HepG2 (cell line): ENCODE measurements around the gene TXNDC11. TPM values are rescaled to one million over a fixed set of nuclear protein-coding genes. Genes with fewer than 3 reads are reported as not detected.
A peak's percentile ranks its signal among the peaks of the same experiment; 100 is the strongest.

ENCODE experiments used
- AGO2 ChIP-seq: fragments of 200-400 bp; formaldehyde crosslinking; optimal IDR thresholded peaks from 2 replicates; pipeline ENCODE3; 2017; ENCODE audit warnings: mild to moderate bottlenecking, low read depth, low read length, moderate library complexity
- DRAP1 ChIP-seq: IDR thresholded peaks from 2 replicates; pipeline ENCODE4 v1.6.1; 2016; ENCODE audit warnings: missing genetic modification reagents, missing compliant biosample characterization
- EHMT2 ChIP-seq: fragments of 200-600 bp; sonication (generic); IDR thresholded peaks from 2 replicates; pipeline ENCODE4 v1.7.0; 2017; ENCODE audit warnings: antibody characterized with exemption, low read depth, low read length, borderline replicate concordance
- HMG20A ChIP-seq: IDR thresholded peaks from 2 replicates; pipeline ENCODE4 v1.6.1; 2016; ENCODE audit warnings: borderline replicate concordance
- RARA ChIP-seq: IDR thresholded peaks from 2 replicates; pipeline ENCODE4 v1.6.1; 2016; ENCODE audit warnings: missing genetic modification reagents, missing compliant biosample characterization
- RBAK ChIP-seq: sonication (generic); formaldehyde crosslinking; IDR thresholded peaks from 2 replicates; pipeline ENCODE4 v1.5.1; 2020; ENCODE audit warnings: mild to moderate bottlenecking, missing genetic modification reagents
- REPIN1 ChIP-seq: sonication (generic); formaldehyde crosslinking; IDR thresholded peaks from 2 replicates; pipeline ENCODE4 v1.8.0; 2022; ENCODE audit warnings: missing genetic modification reagents, low read depth, mild to moderate bottlenecking, borderline replicate concordance
- SATB2 ChIP-seq: sonication (generic); formaldehyde crosslinking; IDR thresholded peaks from 2 replicates; pipeline ENCODE4 v1.5.0; 2020; ENCODE audit warnings: missing genetic modification reagents
- SIN3B ChIP-seq: fragments of 150-350 bp; IDR thresholded peaks from 2 replicates; pipeline ENCODE4 v1.6.1; 2014; ENCODE audit warnings: low read length
- SP2 ChIP-seq: sonication (generic); formaldehyde crosslinking; IDR thresholded peaks from 2 replicates; pipeline ENCODE4 v1.5.1; 2020; ENCODE audit warnings: mild to moderate bottlenecking, missing genetic modification reagents
- TAF15 ChIP-seq: fragments of 200-400 bp; formaldehyde crosslinking; IDR thresholded peaks from one replicate; pipeline ENCODE4 v1.6.1; 2018; ENCODE audit warnings: mild to moderate bottlenecking, low read depth, low read length; ENCODE audit not compliant: poor library complexity, severe bottlenecking
- ZNF12 ChIP-seq: sonication (generic); formaldehyde crosslinking; IDR thresholded peaks from 2 replicates; pipeline ENCODE4 v1.5.0; 2020; ENCODE audit warnings: missing genetic modification reagents
- ZNF3 ChIP-seq: IDR thresholded peaks from 2 replicates; pipeline ENCODE4 v1.7.0; 2017; ENCODE audit warnings: inconsistent platforms
- ZNF33A ChIP-seq: sonication (generic); formaldehyde crosslinking; IDR thresholded peaks from 2 replicates; pipeline ENCODE4 v1.5.1; 2020; ENCODE audit warnings: missing genetic modification reagents, mild to moderate bottlenecking, moderate library complexity, borderline replicate concordance
- ZNF432 ChIP-seq: sonication (generic); formaldehyde crosslinking; IDR thresholded peaks from 2 replicates; pipeline ENCODE4 v1.5.0; 2020; ENCODE audit warnings: missing genetic modification reagents, mild to moderate bottlenecking, borderline replicate concordance
- ZNF501 ChIP-seq: sonication (generic); formaldehyde crosslinking; IDR thresholded peaks from 2 replicates; pipeline ENCODE4 v1.5.1; 2020; ENCODE audit warnings: mild to moderate bottlenecking, moderate library complexity, missing genetic modification reagents
- ZNF563 ChIP-seq: sonication (generic); formaldehyde crosslinking; IDR thresholded peaks from 2 replicates; pipeline ENCODE4 v1.8.0; 2022; ENCODE audit warnings: mild to moderate bottlenecking, moderate library complexity, missing genetic modification reagents
- ZNF691 ChIP-seq: sonication (generic); formaldehyde crosslinking; IDR thresholded peaks from 2 replicates; pipeline ENCODE4 v1.4.0; 2020; ENCODE audit warnings: missing genetic modification reagents, low read depth, mild to moderate bottlenecking, borderline replicate concordance
- ZNF7 ChIP-seq: IDR thresholded peaks from 2 replicates; pipeline ENCODE4 v1.6.1; 2016; ENCODE audit warnings: missing biosample characterization, missing genetic modification reagents
- polyA plus RNA-seq, 8 experiments: library from polyadenylated mRNA; depleted of rRNA in 3 of 8; stranded (reverse) in 7 of 8; unstranded in 1 of 8; fragments of >200 nt; fragmentation: Illumina TruSeq in 4 of 8; extraction: Trizol in 4 of 8; gene quantifications; 2 replicates each; pipeline versions ENCODE4 v1.2.1 to v1.2.3, GENCODE V29; 2011 to 2016; ENCODE audit warnings: low read depth in 4 of 8, missing spikeins in 1 of 8, mixed read lengths in 1 of 8; ENCODE audit not compliant: insufficient read depth in 1 of 8
- total RNA-seq, 5 experiments: library from RNA; depleted of rRNA; stranded (reverse); fragments of >200 nt; fragmentation: Illumina TruSeq; extraction: Trizol; gene quantifications; 2 replicates each; pipeline ENCODE4 v1.2.3, GENCODE V29; 2016; ENCODE audit warnings: low read depth in 1 of 5
- TF ChIP-seq, protein P1 (sequence below): sonication (generic); formaldehyde crosslinking; IDR thresholded peaks from 2 replicates; pipeline ENCODE4 v1.9.0; 2021; ENCODE audit warnings: missing genetic modification reagents, borderline replicate concordance
- TF ChIP-seq, protein P2 (sequence below): IDR thresholded peaks from 2 replicates; pipeline ENCODE4 v1.6.1; 2016; ENCODE audit warnings: mild to moderate bottlenecking

The TXNDC11 gene
- total and polyA plus RNA-seq, 2 of the 13 experiments (the other 11 are each of a cell fraction or from before 2014, with no cell fraction given), result 74.9 to 123 TPM

DNA sequence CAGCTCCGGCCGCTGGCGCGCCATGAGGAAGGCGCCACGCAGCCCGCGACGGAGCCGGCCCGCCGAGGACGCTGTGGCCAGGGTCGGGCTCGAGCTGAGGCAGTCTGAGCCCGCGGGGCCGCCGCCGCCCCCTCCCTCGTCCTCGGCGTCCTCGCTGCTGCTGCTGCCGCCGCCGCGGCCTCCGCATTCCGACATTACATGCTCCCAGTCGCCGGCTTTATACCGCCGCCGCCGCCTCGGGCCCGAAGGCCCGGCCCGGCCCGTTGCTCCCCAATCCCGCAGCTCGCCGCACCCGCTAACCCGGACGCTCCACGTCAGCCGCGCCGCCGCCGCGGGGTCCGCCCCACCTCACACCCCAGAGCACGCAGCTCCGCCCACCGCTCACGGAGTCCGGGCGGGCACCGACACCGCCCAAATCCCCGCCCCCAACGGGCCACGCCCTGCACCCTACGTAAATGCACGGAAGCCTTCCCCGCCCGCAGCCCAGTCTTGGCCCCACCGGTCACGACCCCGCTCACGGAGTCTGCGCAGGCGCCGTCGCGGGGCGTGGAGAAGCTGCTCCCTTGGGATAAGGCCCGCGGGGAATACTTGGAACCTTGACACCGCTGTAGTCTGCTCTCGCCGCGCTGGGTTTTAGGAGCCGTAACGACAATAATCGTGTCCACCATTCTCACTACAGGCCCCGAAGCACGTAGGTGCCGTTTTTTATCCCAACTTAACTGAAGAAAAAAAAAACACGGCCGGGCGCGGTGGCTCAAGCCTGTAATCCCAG, at the start of gene TXNDC11 (continued):
- no peak; the same call in 1 of the 2 replicates for TF ChIP-seq ZNF12 (CRISPR knock-in tag)
- peak; percentile 42; the same call in 1 of the 2 replicates for TF ChIP-seq SIN3B
- TF ChIP-seq EHMT2, result no peak
- TF ChIP-seq ZNF691 (CRISPR knock-in tag), result peak; percentile 80; the same call in 1 of the 2 replicates
- peak; percentile 78; the same call in 1 of the 2 replicates for TF ChIP-seq REPIN1 (CRISPR knock-in tag)
- TF ChIP-seq ZNF33A (CRISPR knock-in tag), result peak; percentile 55; the same call in 1 of the 2 replicates
- no peak for TF ChIP-seq SATB2 (CRISPR knock-in tag)
- TF ChIP-seq, protein P1, sequence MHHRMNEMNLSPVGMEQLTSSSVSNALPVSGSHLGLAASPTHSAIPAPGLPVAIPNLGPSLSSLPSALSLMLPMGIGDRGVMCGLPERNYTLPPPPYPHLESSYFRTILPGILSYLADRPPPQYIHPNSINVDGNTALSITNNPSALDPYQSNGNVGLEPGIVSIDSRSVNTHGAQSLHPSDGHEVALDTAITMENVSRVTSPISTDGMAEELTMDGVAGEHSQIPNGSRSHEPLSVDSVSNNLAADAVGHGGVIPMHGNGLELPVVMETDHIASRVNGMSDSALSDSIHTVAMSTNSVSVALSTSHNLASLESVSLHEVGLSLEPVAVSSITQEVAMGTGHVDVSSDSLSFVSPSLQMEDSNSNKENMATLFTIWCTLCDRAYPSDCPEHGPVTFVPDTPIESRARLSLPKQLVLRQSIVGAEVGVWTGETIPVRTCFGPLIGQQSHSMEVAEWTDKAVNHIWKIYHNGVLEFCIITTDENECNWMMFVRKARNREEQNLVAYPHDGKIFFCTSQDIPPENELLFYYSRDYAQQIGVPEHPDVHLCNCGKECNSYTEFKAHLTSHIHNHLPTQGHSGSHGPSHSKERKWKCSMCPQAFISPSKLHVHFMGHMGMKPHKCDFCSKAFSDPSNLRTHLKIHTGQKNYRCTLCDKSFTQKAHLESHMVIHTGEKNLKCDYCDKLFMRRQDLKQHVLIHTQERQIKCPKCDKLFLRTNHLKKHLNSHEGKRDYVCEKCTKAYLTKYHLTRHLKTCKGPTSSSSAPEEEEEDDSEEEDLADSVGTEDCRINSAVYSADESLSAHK (CRISPR knock-in tag), result no peak
- no peak; the same call in 1 of the 2 replicates for TF ChIP-seq HMG20A
- TF ChIP-seq AGO2, result peak; percentile 58
- TF ChIP-seq, protein P2, sequence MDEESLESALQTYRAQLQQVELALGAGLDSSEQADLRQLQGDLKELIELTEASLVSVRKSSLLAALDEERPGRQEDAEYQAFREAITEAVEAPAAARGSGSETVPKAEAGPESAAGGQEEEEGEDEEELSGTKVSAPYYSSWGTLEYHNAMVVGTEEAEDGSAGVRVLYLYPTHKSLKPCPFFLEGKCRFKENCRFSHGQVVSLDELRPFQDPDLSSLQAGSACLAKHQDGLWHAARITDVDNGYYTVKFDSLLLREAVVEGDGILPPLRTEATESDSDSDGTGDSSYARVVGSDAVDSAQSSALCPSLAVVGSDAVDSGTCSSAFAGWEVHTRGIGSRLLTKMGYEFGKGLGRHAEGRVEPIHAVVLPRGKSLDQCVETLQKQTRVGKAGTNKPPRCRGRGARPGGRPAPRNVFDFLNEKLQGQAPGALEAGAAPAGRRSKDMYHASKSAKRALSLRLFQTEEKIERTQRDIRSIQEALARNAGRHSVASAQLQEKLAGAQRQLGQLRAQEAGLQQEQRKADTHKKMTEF (CRISPR knock-in tag), result peak; percentile 67; the same call in 1 of the 2 replicates
- peak; percentile 30; the same call in 1 of the 2 replicates for TF ChIP-seq RBAK (CRISPR knock-in tag)
- TF ChIP-seq ZNF563 (CRISPR knock-in tag), result peak; percentile 98
- peak; percentile 97 for TF ChIP-seq RARA
- TF ChIP-seq SP2, result 0 out of 2 replicates have a peak, but pooled peaks have one; percentile 62
- TF ChIP-seq ZNF432 (CRISPR knock-in tag), result no peak
- peak; percentile 99 for TF ChIP-seq DRAP1 (CRISPR knock-in tag)
- 0 out of 2 replicates have a peak, but pooled peaks have one; percentile 5 for TF ChIP-seq ZNF501 (CRISPR knock-in tag)
- TF ChIP-seq ZNF3 (CRISPR knock-in tag), result no peak
- TF ChIP-seq TAF15, result peak; percentile 27
- TF ChIP-seq ZNF7 (CRISPR knock-in tag), result no peak; the same call in 1 of the 2 replicates
